Measurements from ENCODE around the gene C12orf75.

DNA sequence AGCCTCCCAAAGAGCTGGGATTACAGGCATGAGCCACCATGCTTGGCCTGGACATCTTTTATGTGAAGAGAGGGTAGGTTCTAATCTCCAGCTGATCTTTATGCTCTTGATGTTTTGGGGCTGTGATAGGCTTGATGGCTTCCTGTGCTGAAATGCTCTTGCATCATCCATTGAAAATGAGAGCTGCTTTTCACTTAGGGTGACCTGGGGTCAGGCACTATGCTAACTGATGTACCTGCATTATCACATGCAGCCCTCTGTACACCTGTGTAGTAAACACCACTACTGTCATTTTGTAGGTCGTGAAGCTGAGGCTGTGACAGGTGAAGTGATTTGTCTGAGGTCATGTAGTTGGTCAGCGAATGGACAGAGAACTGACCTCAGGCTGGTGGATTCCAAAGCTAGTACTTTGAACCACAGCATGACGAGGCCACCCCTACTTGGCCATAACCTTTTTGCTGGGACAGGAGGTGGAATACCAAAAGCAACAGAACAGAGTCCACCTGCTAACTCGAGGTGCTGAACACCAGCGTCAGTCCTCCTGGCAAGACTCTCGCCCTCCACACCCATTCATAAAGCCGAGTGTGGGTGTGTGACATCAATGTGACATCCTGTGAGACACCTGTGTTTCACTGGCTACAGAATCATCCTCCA is 69.1 kb downstream of the C12orf75 start:
- TF ChIP-seq, protein P1, sequence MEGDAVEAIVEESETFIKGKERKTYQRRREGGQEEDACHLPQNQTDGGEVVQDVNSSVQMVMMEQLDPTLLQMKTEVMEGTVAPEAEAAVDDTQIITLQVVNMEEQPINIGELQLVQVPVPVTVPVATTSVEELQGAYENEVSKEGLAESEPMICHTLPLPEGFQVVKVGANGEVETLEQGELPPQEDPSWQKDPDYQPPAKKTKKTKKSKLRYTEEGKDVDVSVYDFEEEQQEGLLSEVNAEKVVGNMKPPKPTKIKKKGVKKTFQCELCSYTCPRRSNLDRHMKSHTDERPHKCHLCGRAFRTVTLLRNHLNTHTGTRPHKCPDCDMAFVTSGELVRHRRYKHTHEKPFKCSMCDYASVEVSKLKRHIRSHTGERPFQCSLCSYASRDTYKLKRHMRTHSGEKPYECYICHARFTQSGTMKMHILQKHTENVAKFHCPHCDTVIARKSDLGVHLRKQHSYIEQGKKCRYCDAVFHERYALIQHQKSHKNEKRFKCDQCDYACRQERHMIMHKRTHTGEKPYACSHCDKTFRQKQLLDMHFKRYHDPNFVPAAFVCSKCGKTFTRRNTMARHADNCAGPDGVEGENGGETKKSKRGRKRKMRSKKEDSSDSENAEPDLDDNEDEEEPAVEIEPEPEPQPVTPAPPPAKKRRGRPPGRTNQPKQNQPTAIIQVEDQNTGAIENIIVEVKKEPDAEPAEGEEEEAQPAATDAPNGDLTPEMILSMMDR (conservative IDR thresholded peaks at IDR 0.05 in 1 of 2, IDR thresholded peaks at IDR 0.05 in 1 of 2; ENCODE audit: low read depth in 1 of 2, low read length in 2 of 2), result no peak
- no peak for TF ChIP-seq EZH2 (IDR thresholded peaks at IDR 0.05; ENCODE audit: low read length, missing control alignments)
